Superior temporal gyrus (tissue), 1 donor: ENCODE results near the gene SUPT5H.
"Not testable (repeated sequence)": the region's sequence is repeated elsewhere in the genome, so short reads cannot be mapped to it uniquely, and the experiment has no call there.

Experiments
- DNase-seq: peaks from one replicate; pipeline ENCODE4 v3.0.0-alpha.2; 2016; ENCODE audit errors: extremely low spot score

Gene SUPT5H

DNA sequence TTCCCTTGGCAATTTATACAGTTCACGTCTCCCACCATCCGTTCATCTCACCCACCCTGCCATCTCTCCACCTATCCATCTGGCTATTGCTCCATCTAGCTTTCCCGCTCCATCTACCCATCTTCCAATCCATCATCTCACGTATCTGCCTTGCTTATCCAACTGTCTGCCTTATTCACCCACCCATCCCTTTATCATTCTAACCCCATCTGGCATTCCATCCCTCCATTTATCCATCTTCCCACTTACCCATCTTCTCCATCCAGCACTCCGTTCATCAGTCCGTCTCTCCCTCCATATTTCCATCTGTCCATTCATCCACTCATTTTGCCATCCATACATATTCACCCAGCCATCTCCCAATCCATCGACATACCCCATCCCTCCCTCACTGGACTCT, 19.6 kb upstream of the SUPT5H start:
- no peak for DNase-seq

DNA sequence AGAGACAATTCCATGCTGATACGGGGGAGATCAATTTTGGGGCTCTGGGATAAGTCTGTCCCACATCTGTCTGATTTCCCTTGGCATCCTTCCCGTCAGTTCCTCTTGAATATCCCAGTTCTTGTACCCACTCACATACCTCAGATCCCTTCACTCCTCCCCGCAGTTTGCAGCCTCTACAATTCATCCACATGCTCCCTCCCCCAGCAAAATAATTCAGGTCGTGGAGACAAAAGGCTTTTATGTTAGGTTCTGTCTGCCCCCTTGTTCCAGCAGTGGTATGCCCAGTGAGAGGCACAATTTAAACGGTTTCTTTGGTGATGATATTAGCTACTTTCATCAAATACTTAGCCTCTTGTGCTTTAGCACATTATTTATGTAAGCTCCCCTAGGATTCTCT, 19.2 kb upstream of the SUPT5H start:
- no peak for DNase-seq

DNA sequence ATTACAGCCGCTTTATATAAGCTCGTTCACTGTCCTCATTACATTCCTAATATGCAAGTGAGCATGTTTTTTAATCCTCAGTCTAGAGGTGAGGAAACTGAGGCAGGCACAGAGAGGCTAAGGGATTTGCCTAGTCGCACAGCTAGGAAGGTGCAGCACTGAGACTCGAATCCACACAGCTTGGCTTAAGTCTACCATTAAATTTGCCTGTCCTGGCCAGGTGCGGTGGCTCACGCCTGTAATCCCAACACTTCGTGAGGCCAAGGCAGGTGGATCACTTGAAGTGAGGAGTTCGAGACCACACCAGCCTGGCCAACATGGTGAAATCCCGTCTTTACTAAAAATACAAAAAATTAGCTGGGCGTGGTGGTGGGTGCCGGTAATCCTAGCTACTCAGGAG, 17.7 kb upstream of the SUPT5H start:
- no peak for DNase-seq

DNA sequence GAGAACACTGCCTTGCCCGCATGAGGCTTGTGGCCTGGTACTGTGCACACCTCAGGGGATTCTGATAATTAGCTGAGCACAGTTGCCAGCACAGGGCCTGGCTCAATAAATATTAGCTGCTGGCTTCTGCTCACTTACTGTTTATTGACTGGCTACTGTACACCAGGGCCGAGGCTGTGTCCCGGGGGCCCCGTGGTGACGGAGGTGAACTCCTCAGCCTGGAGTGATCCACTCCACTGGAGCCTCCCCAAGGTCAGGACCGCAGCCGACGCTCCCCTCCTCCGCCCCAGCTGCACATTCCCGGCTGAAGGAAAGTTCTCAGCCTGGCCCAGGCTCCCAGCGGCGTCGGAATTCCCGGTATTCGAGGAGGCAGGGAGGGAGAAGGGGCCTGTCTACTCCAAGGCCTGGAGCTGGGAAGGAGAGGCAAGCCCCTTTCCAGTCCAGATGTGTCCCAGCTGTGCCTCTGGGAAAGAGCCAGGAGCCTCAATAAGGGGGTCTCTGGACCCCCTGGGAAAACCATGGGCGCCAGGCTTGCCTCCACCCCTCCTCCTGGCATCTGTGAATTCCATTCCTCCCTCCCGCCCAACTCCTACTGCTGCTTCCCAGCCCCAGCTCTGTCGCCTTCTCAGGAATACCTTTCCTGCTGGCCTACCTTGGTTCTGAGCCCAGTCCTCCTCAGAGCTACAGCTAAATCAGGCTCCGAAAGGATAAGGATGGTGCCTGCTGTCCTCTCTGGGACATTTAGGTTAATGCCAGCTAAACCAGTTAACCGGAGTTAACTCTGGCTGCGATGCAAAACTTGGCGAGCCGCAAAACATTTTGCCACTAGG, 16.9 kb upstream of the SUPT5H start:
- no peak for DNase-seq

DNA sequence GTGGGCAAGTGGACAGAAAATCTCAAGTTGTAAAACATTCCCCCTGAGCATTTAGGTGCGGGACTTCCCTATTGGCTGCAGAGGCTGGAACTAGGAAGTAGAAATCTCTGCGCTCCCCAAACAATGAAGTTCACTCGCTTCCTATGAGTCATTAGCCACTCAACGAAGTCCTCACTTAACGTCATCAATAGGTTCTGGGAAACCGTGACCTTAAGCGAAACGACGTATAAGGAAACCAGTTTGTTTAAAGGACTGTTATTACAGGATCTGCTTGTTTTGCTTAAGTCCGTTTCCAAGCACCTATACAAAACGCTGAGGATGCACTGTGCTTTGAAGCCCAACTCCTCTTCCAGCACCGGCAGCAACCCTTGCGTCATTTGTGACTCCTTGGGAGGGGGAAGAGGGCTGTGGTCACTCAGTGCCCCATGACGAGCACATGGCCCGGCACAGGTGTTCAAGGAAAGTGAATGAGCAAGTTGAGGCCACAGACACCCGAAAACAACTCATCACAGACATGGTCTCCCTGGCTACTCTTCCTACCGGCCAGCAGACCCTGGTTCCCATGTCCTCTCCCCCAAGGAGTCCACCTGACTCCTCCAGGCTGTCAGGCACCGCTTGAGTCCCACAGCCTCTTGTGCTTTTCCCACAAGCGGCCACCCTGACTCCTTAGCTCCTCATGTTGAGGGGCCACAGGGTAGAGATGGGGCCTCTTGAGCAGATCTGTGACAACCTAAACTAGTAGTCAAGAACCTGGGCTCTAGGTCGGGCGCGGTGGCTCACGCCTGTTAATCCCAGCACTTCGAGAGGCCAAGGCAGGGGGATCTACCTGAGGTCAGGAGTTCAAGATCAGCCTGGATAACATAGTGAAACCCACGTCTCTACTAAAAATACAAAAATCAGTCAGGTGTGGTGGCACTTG, 14.4 kb upstream of the SUPT5H start:
- no peak for DNase-seq

DNA sequence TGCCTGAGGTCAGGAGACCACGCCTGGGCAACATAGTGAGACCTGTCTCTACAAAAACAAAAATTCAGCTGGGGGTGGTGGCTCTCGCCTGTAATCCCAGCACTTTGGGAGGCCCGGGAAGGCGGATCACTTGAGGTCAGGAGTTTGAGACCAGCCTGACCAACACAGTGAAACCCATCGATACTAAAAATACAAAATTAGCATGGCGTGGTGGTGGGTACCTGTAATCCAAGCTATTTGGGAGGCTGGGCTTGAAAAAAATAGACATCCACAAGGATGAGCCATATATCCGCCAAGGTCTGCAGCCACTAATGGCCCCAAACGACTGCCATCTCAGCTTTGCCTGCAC, 12.7 kb upstream of the SUPT5H start:
- DNase-seq: no peak

DNA sequence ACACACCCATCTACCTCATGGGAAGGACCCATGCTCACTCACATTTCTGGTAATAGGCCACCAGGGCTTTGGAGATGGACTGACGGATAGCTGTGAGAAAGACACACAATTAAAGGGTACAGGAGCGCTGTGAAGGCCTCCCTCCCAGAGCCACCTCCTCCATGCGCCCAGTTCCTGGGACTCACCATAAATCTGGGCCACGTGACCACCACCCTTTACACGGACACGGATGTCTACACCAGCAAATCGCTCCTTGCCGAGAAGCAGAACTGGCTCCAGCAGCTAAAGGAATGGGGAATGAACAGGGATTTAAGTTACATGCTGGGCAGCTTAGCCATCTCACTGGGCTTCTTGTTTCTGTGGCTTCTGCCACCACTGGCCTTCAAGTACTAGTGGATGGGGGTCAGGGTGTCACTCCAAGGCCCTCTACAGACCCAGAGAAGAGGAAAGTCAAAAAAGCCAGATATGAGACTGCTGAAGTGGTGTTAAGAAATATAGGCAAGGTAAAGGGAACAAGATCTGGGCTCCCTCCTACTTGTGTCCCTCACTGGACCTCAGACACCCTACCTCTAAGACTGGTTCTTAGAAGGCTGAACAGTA, 11.8 kb upstream of the SUPT5H start:
- DNase-seq: no peak

DNA sequence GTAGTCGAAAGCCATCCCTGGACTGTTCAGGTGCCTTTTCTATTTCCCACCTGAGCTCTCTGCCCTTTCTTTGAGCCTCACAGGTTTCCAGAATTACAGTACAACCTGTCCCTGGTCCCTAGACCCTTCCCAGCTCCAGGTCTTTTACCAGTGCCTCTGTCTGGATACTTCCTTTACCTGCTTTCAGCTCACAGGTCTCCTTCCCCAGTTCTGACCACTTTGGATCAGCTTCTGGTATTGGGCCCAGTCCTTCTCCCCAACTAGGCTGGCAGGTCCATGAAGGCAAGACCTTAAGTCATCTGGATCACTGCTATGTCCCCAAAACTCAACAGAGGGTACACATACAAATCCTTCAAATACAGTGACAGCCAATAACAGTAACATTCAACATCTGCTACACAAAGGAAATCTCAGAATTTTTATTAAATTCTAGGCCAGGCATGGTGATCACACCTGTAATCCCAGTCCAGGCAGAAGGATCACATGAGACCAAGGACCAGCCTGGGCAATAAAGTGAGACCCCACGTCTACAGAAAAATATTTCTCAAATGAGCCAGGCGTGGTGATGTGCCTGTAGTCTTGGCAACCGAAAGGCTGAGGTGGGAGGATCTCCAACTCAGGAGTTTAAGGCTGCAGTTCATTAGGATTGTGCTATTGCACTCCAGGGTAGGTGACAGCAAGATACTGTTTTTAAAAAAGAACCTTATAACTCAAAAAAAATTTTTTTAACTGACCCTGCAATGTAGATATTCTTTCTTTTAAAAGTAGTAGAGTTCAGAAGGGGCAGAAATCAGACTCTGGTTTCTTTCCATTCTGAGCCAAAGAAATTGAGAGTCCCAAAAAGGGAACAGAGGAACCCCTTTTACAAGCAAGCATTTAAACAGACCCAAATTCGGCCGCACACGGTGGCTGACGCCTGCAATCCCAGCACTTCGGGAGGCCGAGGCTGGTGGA, 11.0 kb upstream of the SUPT5H start:
- no peak for DNase-seq

DNA sequence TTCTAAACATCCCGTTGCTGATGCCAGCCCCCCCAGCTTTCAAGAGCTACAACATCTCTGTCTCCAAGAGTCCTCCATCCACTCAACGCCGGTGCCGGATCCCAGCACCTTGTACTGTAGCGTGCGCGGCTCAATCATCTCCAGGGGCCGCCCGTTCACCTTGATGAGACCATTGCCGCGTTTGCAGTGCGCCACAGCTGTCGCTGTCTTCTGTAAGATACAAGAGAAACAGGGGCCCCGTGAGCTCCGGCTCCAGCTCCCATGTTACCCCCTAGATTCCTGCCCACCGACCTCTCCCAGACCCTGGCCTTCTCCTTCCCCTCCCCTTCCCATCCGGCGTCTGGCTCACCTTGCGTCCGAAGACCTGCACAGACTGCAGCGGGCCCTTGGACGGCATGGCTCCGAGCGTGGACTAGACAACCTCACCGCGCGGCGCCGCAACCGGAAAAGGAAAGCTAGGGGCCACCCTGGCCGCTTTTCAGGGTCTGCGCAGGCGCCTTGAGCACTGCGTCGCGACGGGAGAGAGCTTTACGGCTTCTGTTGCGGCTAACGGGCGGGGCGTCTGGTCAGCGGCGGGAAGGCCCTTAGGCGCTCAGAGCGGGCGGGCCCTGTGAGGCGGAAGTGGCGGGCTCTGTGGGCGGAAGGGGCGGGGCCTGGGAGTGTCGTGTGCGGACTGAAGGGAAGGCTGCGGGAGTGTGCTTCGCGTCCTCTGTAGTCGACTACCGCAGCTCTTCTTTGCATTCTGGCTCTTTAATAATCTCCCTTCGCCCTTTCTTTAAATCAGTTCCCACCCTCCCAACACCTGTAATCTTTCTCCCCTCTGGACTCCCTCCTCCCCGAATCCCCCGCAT, 9.7 kb upstream of the SUPT5H start, which contains the start of gene RPS16:
Gene RPS16 (minus strand): TSS at position 451 of the 851 bp plus-strand sequence. CDS start 54 bp downstream, at position 397.
- DNase-seq: peak; percentile 99

DNA sequence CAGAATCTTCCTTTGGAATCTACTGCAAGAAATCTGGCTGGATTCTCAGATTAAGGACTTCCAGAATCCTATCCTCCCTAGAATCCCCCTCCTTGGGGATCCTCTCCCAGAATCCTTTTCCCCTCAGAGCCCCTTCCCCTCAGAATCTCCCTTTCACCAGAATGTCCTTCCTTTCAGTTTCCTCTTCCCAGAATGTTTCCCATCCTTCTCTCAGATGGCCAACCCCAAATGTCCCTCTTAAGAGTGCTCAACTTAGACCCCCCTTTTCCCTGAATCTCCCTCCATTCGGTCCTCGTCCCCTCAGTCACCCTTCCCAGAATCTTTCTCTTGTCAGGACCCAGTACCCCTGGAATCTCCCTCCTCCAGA, 9.0 kb upstream of the SUPT5H start:
- no peak for DNase-seq

DNA sequence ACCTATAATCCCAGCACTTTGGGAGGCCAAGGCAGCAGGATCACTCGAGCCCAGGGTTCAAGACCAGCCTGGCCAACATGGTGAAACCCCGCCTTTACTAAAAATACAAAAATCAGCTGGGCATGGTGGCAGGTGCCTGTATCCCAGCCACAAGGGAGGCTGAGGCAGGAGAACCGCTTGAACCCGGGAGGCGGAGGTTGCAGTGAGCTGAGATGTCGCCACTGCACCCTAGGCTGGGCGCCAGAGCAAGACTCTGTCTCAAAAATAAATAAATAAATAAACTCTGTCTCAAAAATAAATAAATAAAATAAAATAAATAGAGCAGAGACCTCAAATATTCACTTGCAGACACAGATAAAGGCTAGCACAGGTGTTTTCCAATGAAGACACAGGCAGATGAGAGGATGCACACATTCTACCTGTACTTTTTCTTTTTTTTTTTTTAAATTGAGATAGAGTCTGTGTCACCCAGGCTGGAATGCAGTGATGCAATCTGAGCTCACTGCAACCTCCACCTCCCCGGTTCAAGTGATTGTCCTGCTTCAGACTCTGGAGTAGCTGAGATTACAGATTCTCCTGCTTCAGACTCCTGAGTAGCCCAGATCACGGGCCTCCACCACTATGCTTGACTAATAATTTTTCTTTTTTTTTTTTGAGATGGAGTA, 7.0 kb upstream of the SUPT5H start:
- no peak for DNase-seq

DNA sequence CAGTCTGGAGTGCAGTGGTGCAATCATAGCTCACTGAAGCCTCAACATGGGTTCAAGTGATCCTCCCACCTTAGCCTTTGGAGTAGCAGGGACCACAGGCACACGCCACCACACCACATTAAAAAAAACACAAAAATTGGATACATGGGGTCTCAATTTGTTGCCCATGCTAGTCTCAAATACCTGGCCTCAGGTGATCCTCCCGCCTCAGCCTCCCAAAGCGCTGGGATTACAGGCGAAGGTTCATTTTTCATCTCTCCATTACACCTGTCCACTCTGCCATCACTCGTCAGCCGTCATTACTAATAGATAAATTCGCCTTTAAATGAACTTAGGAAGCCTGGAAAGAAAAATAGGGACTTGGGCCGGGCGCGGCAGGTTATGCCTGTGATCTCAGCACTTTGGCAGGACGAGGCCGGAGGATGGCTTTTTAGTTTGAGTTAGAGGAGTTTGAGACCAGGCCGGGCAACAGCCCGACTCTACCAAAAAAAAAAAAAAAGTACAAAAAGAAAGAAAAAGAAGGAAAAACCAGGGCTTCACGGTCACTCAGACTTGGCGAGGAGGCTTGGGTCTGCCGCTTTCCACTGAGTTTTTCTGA, 685 bp upstream of the SUPT5H start:
- DNase-seq: no peak

DNA sequence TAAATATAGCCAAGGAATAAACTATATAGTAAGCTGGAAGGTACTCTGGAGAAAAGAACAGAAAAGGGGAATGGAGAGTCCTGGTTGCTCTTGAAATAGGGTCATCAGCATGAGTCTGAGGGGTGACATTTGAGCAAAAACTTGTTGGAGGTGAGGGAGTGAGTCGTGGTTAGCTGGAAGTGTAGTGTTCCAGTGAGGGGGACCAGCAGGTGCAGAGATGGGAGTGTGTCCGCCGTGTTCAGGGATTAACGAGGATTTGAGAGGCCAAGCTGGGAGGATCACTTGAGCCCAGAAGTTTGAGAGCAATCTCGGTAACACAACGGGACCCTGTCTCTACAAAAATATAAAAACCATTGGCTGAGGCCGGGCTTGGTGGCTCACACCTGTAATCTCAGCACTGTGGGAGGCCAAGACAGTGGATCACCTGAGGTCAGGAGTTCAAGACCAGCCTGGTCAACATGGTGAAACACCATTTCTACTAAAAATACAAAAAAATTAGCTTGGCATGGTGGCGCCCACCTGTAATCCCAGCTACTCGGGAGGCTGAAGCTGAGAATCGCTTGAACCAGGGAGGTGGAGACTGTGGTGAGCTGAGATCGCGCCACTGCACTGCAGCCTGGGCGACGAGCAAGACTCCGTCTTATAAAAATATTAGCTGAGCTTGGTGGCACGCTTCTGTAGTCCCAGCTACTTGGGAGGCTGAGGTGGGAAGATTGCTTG, 1.1 kb downstream of the SUPT5H start:
- no peak for DNase-seq

DNA sequence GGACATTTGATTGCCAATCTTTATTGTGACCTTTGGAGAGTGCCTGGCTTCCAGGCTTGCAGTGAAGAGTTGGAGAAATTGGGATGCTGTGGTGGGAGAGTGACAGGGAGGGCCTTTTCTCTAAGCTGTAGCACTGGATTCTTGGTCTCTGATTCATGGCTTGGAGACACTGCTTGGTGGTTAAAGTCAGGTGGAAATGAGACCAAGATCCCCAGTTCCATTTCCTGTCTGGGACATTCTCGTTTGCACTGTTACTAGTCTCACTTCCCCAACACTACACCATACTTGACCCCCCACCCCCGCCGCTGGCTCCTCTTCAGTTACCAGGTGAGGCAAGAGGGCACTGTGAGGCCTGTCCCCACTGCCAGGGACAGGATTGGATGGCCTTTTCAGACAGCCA, 2.9 kb downstream of the SUPT5H start:
- DNase-seq: no peak

DNA sequence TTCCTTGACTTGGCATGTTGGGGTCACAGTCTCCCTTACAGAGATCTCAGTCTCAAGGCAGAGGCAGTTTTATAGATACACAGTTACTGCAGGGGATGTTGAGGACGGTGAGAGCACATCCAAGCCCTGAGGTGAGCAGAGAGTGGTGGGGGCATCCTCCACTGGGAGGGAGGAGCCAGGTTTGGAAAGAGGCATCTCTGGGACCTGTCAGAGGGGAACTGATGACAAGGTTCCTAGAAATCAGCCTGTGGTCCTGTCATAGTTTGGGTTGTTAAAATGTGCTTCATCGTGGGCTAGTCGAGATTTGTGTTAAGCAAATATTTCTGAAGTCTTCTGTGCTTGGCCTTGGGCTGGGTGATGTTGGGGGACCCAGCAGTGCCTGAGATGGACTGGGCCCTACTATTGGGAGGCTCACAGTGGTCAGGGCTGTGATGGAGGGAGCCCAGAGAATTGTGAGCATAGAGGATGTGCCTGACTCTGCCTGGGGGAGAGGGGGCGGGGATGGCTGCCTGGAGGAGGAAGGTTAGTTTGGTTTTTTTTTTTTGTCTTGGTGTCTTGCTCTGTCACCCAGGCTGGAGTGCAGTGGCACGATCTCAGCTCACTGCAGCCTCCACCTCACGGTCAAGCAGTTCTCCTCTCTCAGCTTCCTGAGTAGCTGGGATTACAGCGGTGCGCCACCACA, 3.9 kb downstream of the SUPT5H start:
- no peak for DNase-seq

DNA sequence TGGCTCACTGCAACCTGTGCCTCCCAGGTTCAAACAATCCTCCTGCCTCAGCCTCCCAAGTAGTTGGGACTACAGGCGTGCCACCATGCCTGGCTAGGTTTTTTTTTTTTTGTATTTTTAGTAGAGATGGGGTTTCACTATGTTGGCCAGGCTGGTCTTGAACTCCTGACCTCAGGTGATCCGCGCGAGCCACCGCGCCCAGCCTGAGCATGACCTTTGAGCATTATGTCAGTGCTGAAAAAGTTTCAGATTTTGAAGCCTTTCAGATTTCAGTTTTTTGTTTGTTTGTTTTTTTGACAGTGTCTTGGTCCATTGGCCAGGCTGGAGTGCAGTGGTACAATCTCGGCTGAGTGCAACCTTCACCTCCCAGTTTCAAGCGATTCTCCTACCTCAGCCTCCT, 5.9 kb downstream of the SUPT5H start:
- DNase-seq: not testable (repeated sequence)

DNA sequence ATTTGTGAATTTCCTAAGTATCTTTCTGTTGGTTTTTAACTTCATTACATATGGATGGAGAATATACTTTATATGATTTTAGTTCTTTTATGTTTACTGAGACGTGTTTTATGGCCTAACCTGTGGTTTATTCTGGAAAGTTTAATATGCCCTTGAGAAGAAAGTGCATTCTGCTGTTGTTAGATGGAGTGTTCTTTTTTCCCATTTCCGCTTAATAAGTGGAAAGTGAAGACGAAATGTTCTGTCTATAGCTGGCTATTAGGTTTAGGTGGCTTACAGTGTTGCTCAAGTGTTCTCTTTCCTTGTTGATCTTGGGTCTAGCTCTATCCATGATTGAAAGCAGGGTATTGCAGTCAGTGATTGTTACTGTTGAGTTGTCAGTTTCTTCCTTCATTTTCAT, 18.0 kb downstream of the SUPT5H start:
- no peak for DNase-seq
